H9 (cell line): ENCODE measurements around the gene WAPL. TPM values are rescaled to one million over a fixed set of nuclear protein-coding genes. Genes with fewer than 3 reads are reported as not detected.

Experiments used
- DNase-seq: peaks from one replicate; pipeline ENCODE4 v3.0.0-alpha.2; 2017
- H2AFZ ChIP-seq: one replicate; pipeline ENCODE4 v1.6.1; 2013; ENCODE audit warnings: mild to moderate bottlenecking, low read length, control low read depth, moderate library complexity
- H2AK5ac ChIP-seq: 2 replicates; pipeline ENCODE4 v1.6.1; 2013; ENCODE audit warnings: low read length, control low read depth, mixed read lengths; ENCODE audit not compliant: insufficient read length
- H2BK120ac ChIP-seq: one replicate; pipeline ENCODE4 v1.6.1; 2013; ENCODE audit warnings: low read depth, mild to moderate bottlenecking, low read length, control low read depth, inconsistent platforms; ENCODE audit not compliant: poor library complexity, severe bottlenecking
- H2BK12ac ChIP-seq: 2 replicates; pipeline ENCODE4 v1.6.1; 2013; ENCODE audit warnings: low read length, control low read depth, mixed read lengths, low read depth; ENCODE audit not compliant: insufficient read length
- H2BK15ac ChIP-seq: 2 replicates; pipeline ENCODE4 v1.6.1; 2013; ENCODE audit warnings: low read depth, low read length, control low read depth
- H2BK20ac ChIP-seq: one replicate; pipeline ENCODE4 v1.6.1; 2013; ENCODE audit warnings: low read depth, mild to moderate bottlenecking, low read length, control low read depth, inconsistent platforms; ENCODE audit not compliant: poor library complexity, severe bottlenecking
- H2BK5ac ChIP-seq: 2 replicates; pipeline ENCODE4 v1.6.1; 2013; ENCODE audit warnings: low read length, control low read depth, mixed read lengths; ENCODE audit not compliant: insufficient read length
- H3K14ac ChIP-seq: 2 replicates; pipeline ENCODE4 v1.6.1; 2013; ENCODE audit warnings: low read length, control low read depth; ENCODE audit not compliant: insufficient read depth
- H3K18ac ChIP-seq: 2 replicates; pipeline ENCODE4 v1.6.1; 2013; ENCODE audit warnings: low read depth, mild to moderate bottlenecking, mixed read lengths, low read length, control low read depth; ENCODE audit not compliant: insufficient read length
- H3K23ac ChIP-seq: 2 replicates; pipeline ENCODE4 v1.6.1; 2013; ENCODE audit warnings: low read length, control low read depth, mixed read lengths, low read depth; ENCODE audit not compliant: insufficient read length
- H3K23me2 ChIP-seq: 2 replicates; pipeline ENCODE4 v1.6.1; 2013; ENCODE audit warnings: low read depth, mild to moderate bottlenecking, mixed read lengths, low read length, control low read depth; ENCODE audit not compliant: insufficient read length, poor library complexity, severe bottlenecking
- H3K27ac ChIP-seq: 2 replicates; pipeline ENCODE4 v1.5.1; 2013; ENCODE audit warnings: low read length, control low read depth, mixed read lengths, low read depth; ENCODE audit not compliant: insufficient read length
- H3K27me3 ChIP-seq: 2 replicates; pipeline ENCODE4 v1.6.1; 2013; ENCODE audit warnings: low read length, control low read depth, inconsistent platforms; ENCODE audit not compliant: insufficient read depth
- H3K4ac ChIP-seq: 2 replicates; pipeline ENCODE4 v1.6.1; 2013; ENCODE audit warnings: low read depth, mild to moderate bottlenecking, control low read depth, inconsistent platforms, low read length, moderate library complexity
- H3K4me1 ChIP-seq: 2 replicates; pipeline ENCODE4 v1.6.1; 2013; ENCODE audit warnings: low read length, control low read depth, inconsistent platforms; ENCODE audit not compliant: insufficient read depth
- H3K4me2 ChIP-seq: 2 replicates; pipeline ENCODE4 v1.6.1; 2013; ENCODE audit warnings: low read length, control low read depth, mixed read lengths; ENCODE audit not compliant: insufficient read length, insufficient read depth
- H3K56ac ChIP-seq: 2 replicates; pipeline ENCODE4 v1.6.1; 2013; ENCODE audit warnings: low read depth, mild to moderate bottlenecking, mixed read lengths, low read length, control low read depth; ENCODE audit not compliant: insufficient read length
- H3K79me1 ChIP-seq: 2 replicates; pipeline ENCODE4 v1.6.1; 2013; ENCODE audit warnings: low read depth, mild to moderate bottlenecking, moderate library complexity, low read length, control low read depth, inconsistent platforms; ENCODE audit not compliant: insufficient read depth, poor library complexity, severe bottlenecking
- H3K79me2 ChIP-seq: 2 replicates; pipeline ENCODE4 v1.6.1; 2013; ENCODE audit warnings: low read length, control low read depth, inconsistent platforms; ENCODE audit not compliant: insufficient read depth
- H3K9ac ChIP-seq: 2 replicates; pipeline ENCODE4 v1.6.1; 2013; ENCODE audit warnings: low read length, control low read depth, mixed read lengths; ENCODE audit not compliant: insufficient read length; ENCODE audit errors: extremely low read depth
- H3K9me3 ChIP-seq: one replicate; pipeline ENCODE4 v1.6.1; 2013; ENCODE audit warnings: low read depth, low read length, inconsistent platforms; ENCODE audit not compliant: control insufficient read depth
- H3T11ph ChIP-seq: one replicate; pipeline ENCODE4 v1.6.1; 2013; ENCODE audit warnings: mild to moderate bottlenecking, low read length, control low read depth, inconsistent platforms
- H4K20me1 ChIP-seq: one replicate; pipeline ENCODE4 v1.6.1; 2013; ENCODE audit not compliant: control insufficient read depth, insufficient read length, insufficient read depth
- H4K5ac ChIP-seq: 2 replicates; pipeline ENCODE4 v1.6.1; 2013; ENCODE audit warnings: low read depth, mild to moderate bottlenecking, mixed read lengths, low read length, control low read depth; ENCODE audit not compliant: insufficient read length
- H4K8ac ChIP-seq: replicated peaks from 2 replicates; pipeline ENCODE4 v1.6.1; 2013; ENCODE audit warnings: low read length, control low read depth, mixed read lengths, low read depth; ENCODE audit not compliant: insufficient read length
- H4K91ac ChIP-seq: 2 replicates; pipeline ENCODE4 v1.6.1; 2013; ENCODE audit warnings: low read depth, mild to moderate bottlenecking, moderate library complexity, mixed read lengths, low read length, control low read depth; ENCODE audit not compliant: insufficient read length
- H3K27ac Mint-ChIP-seq, 3 experiments: 2 replicates in 2 of 3; 3 replicates in 1 of 3; pipeline ENCODE4 v1.8.0; 2020 to 2021; ENCODE audit warnings: mixed read lengths in 3 of 3, mild to moderate bottlenecking in 1 of 3, moderate library complexity in 1 of 3
- H3K27me3 Mint-ChIP-seq: 2 replicates; pipeline ENCODE4 v1.8.0; 2021; ENCODE audit warnings: low read depth, mild to moderate bottlenecking, moderate library complexity, mixed read lengths
- H3K36me3 Mint-ChIP-seq, 3 experiments: 2 replicates in 2 of 3; 3 replicates in 1 of 3; pipeline ENCODE4 v1.8.0; 2020 to 2021; ENCODE audit warnings: low read depth in 3 of 3, mixed read lengths in 3 of 3; ENCODE audit not compliant: insufficient read depth in 1 of 3
- H3K4me1 Mint-ChIP-seq, 2 experiments: 2 replicates each; pipeline ENCODE4 v1.8.0; 2020; ENCODE audit warnings: mixed read lengths in 2 of 2
- H3K4me3 Mint-ChIP-seq, 2 experiments: 2 replicates in 1 of 2; 3 replicates in 1 of 2; pipeline ENCODE4 v1.8.0; 2020 to 2021; ENCODE audit warnings: mild to moderate bottlenecking in 2 of 2, mixed read lengths in 2 of 2, moderate library complexity in 1 of 2
- H3K9me3 Mint-ChIP-seq, 2 experiments: 2 replicates in 1 of 2; 3 replicates in 1 of 2; pipeline ENCODE4 v1.8.0; 2020; ENCODE audit warnings: mild to moderate bottlenecking in 2 of 2, mixed read lengths in 2 of 2, moderate library complexity in 1 of 2
- CTCF ChIP-seq: fragments of 200-600 bp; sonication (generic); conservative IDR thresholded peaks from 3 replicates; pipeline ENCODE4 v1.8.0; 2021; ENCODE audit warnings: antibody characterized with exemption, mild to moderate bottlenecking
- WGBS: extraction: QIAGEN DNeasy Blood & Tissue Kit; methylation state at CpG from one replicate; pipeline ENCODE4 v1.1.7; 2013; ENCODE audit warnings: missing lambda C conversion rate, low lambda C conversion rate, mixed read lengths; ENCODE audit not compliant: insufficient read length; ENCODE audit errors: extremely low coverage; 5-methylcytosine and 5-hydroxymethylcytosine counted together
- total RNA-seq: library from RNA; stranded (reverse); gene quantifications from 2 replicates; pipeline ENCODE4 v1.2.1, GENCODE V29; 2021

WAPL gene
- total RNA-seq, 1 experiment from 2014 or later = 61.4 TPM

GRCh38 chr10:86437447-86437846 is 84.1 kb downstream of the WAPL start:
- Histone ChIP-seq H3K23me2 (no peaks in the 10 kb centered on the region), H4K5ac (no peak overlapping the region), H3K4ac (no peak overlapping the region), H2AFZ (no peak overlapping the region), H3K27me3 (no peaks in the 10 kb centered on the region; the same call in 1 of the 2 replicates), H3K9me3 (no peaks in the 10 kb centered on the region), H2AK5ac (no peak overlapping the region), H3K79me2 (no peaks in the 10 kb centered on the region), H3K18ac (no peak overlapping the region), H2BK15ac (no peak overlapping the region), H4K91ac (no peak overlapping the region), H3T11ph (no peak overlapping the region), H2BK5ac (no peak overlapping the region), H3K56ac (no peak overlapping the region), H3K79me1 (no peaks in the 10 kb centered on the region), H3K14ac (no peak overlapping the region), H3K27ac (no peak overlapping the region), H3K4me2 (no peak overlapping the region), H4K8ac (no peak overlapping the region), H2BK120ac (no peak overlapping the region), H2BK12ac (no peak overlapping the region), H3K4me1 (no peaks in the 10 kb centered on the region), H4K20me1 (no peaks in the 10 kb centered on the region), H3K23ac (no peak overlapping the region), H3K9ac (no peak overlapping the region), H2BK20ac (no peak overlapping the region)
- no peak for DNase-seq
- Mint-ChIP-seq H3K27me3 (no peaks in the 10 kb centered on the region), H3K4me3 (no peak overlapping the region), H3K4me1 (peaks cover 20 to 30% of the 10 kb centered on the region in 2 experiments), H3K27ac (peak overlapping the region in 2 of 3 experiments; percentile 26 to 95; a peak in 3 of 7 replicates), H3K9me3 (no peaks in the 10 kb centered on the region), H3K36me3 (peaks cover 26 to 65% (median 41%) of the 10 kb centered on the region in 3 experiments)
- no peak for TF ChIP-seq CTCF
- no CpG with 5 or more reads among the region's 3 CpGs for WGBS
